GM19099 (cell line): ENCODE data around the gene ZNF248.

Experiments used
- POLR2A ChIP-seq: IDR thresholded peaks from 3 replicates; pipeline ENCODE4 v1.6.1; 2011; ENCODE audit warnings: low read depth; ENCODE audit not compliant: insufficient read length; ENCODE audit errors: extremely low read depth

ZNF248 gene

GRCh38 chr10:37774351-37774750, 83.1 kb downstream of the ZNF248 start:
- TF ChIP-seq POLR2A = no peak

GRCh38 chr10:37765216-37765615, 92.2 kb downstream of the ZNF248 start:
- TF ChIP-seq POLR2A = no peak

- TF ChIP-seq POLR2A = no peak
Measured at GRCh38 chr10:37763132-37763531, 94.3 kb downstream of the ZNF248 start.

- no peak for TF ChIP-seq POLR2A
Measured at GRCh38 chr10:37762287-37762686, 95.1 kb downstream of the ZNF248 start.

GRCh38 chr10:37760817-37761216, 96.6 kb downstream of the ZNF248 start:
- no peak for TF ChIP-seq POLR2A

GRCh38 chr10:37758074-37758473, 99.3 kb downstream of the ZNF248 start:
- no peak for TF ChIP-seq POLR2A

- TF ChIP-seq POLR2A = no peak
Measured at GRCh38 chr10:37754538-37755323, 102.7 kb downstream of the ZNF248 start.

- TF ChIP-seq POLR2A = no peak
Measured at GRCh38 chr10:37752334-37752875, 105.0 kb downstream of the ZNF248 start.

GRCh38 chr10:37748170-37748569, 109.2 kb downstream of the ZNF248 start:
- TF ChIP-seq POLR2A = no peak

GRCh38 chr10:37747081-37747480, 110.3 kb downstream of the ZNF248 start:
- TF ChIP-seq POLR2A = no peak

- TF ChIP-seq POLR2A = no peak
Measured at GRCh38 chr10:37741831-37742230, 115.6 kb downstream of the ZNF248 start.

GRCh38 chr10:37739181-37739580, 118.2 kb downstream of the ZNF248 start:
- TF ChIP-seq POLR2A = no peak

- TF ChIP-seq POLR2A = no peak
Measured at GRCh38 chr10:37737336-37737735, 120.1 kb downstream of the ZNF248 start.

GRCh38 chr10:37736120-37736519, 121.3 kb downstream of the ZNF248 start:
- no peak for TF ChIP-seq POLR2A

- no peak for TF ChIP-seq POLR2A
Measured at GRCh38 chr10:37734971-37735370, 122.4 kb downstream of the ZNF248 start.
